ENCODE results near the gene LAMTOR2. TPM values are rescaled to one million over a fixed set of nuclear protein-coding genes. Genes with fewer than 3 reads are reported as not detected.

LAMTOR2 gene
- total and polyA plus RNA-seq, 9 of the 15 experiments (the other 6 are each of a cell fraction or from before 2014, with no cell fraction given): 39.0 to 161 (median 74.6) TPM

- TF ChIP-seq, protein P1, sequence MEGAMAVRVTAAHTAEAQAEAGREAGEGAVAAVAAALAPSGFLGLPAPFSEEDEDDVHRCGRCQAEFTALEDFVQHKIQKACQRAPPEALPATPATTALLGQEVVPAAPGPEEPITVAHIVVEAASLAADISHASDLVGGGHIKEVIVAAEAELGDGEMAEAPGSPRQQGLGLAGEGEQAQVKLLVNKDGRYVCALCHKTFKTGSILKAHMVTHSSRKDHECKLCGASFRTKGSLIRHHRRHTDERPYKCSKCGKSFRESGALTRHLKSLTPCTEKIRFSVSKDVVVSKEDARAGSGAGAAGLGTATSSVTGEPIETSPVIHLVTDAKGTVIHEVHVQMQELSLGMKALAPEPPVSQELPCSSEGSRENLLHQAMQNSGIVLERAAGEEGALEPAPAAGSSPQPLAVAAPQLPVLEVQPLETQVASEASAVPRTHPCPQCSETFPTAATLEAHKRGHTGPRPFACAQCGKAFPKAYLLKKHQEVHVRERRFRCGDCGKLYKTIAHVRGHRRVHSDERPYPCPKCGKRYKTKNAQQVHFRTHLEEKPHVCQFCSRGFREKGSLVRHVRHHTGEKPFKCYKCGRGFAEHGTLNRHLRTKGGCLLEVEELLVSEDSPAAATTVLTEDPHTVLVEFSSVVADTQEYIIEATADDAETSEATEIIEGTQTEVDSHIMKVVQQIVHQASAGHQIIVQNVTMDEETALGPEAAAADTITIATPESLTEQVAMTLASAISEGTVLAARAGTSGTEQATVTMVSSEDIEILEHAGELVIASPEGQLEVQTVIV (CRISPR knock-in tag; IDR thresholded peaks at IDR 0.05; ENCODE audit: borderline replicate concordance): no peak
- TF ChIP-seq, protein P2, sequence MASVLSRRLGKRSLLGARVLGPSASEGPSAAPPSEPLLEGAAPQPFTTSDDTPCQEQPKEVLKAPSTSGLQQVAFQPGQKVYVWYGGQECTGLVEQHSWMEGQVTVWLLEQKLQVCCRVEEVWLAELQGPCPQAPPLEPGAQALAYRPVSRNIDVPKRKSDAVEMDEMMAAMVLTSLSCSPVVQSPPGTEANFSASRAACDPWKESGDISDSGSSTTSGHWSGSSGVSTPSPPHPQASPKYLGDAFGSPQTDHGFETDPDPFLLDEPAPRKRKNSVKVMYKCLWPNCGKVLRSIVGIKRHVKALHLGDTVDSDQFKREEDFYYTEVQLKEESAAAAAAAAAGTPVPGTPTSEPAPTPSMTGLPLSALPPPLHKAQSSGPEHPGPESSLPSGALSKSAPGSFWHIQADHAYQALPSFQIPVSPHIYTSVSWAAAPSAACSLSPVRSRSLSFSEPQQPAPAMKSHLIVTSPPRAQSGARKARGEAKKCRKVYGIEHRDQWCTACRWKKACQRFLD (CRISPR knock-in tag; IDR thresholded peaks at IDR 0.05): no peak
- peak; percentile 53; the same call in 1 of the 2 replicates for TF ChIP-seq MAX (CRISPR knock-in tag; IDR thresholded peaks at IDR 0.05)
- no peak for TF ChIP-seq BRCA1 (IDR thresholded peaks at IDR 0.05)
- TF ChIP-seq BRCA1 (CRISPR knock-in tag; IDR thresholded peaks at IDR 0.05): no peak
- TF ChIP-seq POLR2G (IDR thresholded peaks at IDR 0.05; ENCODE audit: low read depth, low read length): peak; percentile 77
- TF ChIP-seq UBTF (IDR thresholded peaks at IDR 0.05; ENCODE audit: borderline replicate concordance in 1 of 2, low read depth in 2 of 2, low read length in 2 of 2): peak in 1 of 2 experiments; percentile 17; a peak in 1 of 4 replicates
- TF ChIP-seq LEF1 (IDR thresholded peaks at IDR 0.05): no peak
- TF ChIP-seq, protein P3, sequence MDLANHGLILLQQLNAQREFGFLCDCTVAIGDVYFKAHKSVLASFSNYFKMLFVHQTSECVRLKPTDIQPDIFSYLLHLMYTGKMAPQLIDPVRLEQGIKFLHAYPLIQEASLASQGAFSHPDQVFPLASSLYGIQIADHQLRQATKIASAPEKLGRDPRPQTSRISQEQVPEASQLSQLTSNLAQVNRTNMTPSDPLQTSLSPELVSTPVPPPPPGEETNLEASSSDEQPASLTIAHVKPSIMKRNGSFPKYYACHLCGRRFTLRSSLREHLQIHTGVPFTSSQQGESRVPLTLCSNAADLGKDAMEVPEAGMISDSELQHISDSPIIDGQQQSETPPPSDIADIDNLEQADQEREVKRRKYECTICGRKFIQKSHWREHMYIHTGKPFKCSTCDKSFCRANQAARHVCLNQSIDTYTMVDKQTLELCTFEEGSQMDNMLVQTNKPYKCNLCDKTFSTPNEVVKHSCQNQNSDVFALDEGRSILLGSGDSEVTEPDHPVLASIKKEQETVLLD (IDR thresholded peaks at IDR 0.05): no peak
- TF ChIP-seq CXXC5 (CRISPR knock-in tag; IDR thresholded peaks at IDR 0.05): peak; percentile 38; the same call in 1 of the 2 replicates
- peak; percentile 40; the same call in 1 of the 2 replicates for TF ChIP-seq POLR2A (conservative IDR thresholded peaks at IDR 0.05)
- TF ChIP-seq SIX5 (IDR thresholded peaks at IDR 0.05; ENCODE audit: borderline replicate concordance in 1 of 2, insufficient read depth in 1 of 2, low read depth in 1 of 2, low read length in 2 of 2): no peak
- TF ChIP-seq KDM1A (IDR thresholded peaks at IDR 0.05): peak; percentile 64 to 67
- no peak for TF ChIP-seq NR1H2 (CRISPR knock-in tag; IDR thresholded peaks at IDR 0.05)
- peak; percentile 40 for TF ChIP-seq MEIS2 (IDR thresholded peaks at IDR 0.05; ENCODE audit: partially characterized antibody)
- 0 out of 2 replicates have a peak, but pooled peaks have one; percentile 22 for TF ChIP-seq RB1 (IDR thresholded peaks at IDR 0.05; ENCODE audit: low read depth)
- peak; percentile 45 for TF ChIP-seq RBBP5 (IDR thresholded peaks at IDR 0.05; ENCODE audit: borderline replicate concordance, insufficient read depth, low read length, poor library complexity, severe bottlenecking)
Observed at GRCh38 chr1:156052862-156053767, 1.5 kb upstream of the LAMTOR2 start (continued).
